ENCODE results near the gene OLFML2A. TPM values are rescaled to one million over a fixed set of nuclear protein-coding genes. Genes with fewer than 3 reads are reported as not detected.

The OLFML2A gene
- total RNA-seq, 4 donors from 2014 or later, result 44.7 to 328 (median 169) TPM

- no peak for DNase-seq (ENCODE audit: low spot score in 2 of 2)
- H3K27me3 ChIP-seq, result no peaks in the 10 kb centered on the region
- H3K9me3 ChIP-seq, result no peaks in the 10 kb centered on the region
- TF ChIP-seq, protein P1, sequence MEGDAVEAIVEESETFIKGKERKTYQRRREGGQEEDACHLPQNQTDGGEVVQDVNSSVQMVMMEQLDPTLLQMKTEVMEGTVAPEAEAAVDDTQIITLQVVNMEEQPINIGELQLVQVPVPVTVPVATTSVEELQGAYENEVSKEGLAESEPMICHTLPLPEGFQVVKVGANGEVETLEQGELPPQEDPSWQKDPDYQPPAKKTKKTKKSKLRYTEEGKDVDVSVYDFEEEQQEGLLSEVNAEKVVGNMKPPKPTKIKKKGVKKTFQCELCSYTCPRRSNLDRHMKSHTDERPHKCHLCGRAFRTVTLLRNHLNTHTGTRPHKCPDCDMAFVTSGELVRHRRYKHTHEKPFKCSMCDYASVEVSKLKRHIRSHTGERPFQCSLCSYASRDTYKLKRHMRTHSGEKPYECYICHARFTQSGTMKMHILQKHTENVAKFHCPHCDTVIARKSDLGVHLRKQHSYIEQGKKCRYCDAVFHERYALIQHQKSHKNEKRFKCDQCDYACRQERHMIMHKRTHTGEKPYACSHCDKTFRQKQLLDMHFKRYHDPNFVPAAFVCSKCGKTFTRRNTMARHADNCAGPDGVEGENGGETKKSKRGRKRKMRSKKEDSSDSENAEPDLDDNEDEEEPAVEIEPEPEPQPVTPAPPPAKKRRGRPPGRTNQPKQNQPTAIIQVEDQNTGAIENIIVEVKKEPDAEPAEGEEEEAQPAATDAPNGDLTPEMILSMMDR (IDR thresholded peaks at IDR 0.05), result no peak
- no peak for TF ChIP-seq POLR2A (IDR thresholded peaks at IDR 0.05)
- TF ChIP-seq EP300 (IDR thresholded peaks at IDR 0.05), result no peak
- H3K4me3 ChIP-seq, result no peak overlapping the region
- H3K36me3 ChIP-seq, result peaks cover 0 to 20% (median 0%) of the 10 kb centered on the region in 3 donors
- 65 to 74% methylated on average over 11 of the region's 11 CpGs for WGBS, 2 donors
- H3K4me1 ChIP-seq, result peaks cover 0 to 44% (median 33%) of the 10 kb centered on the region in 4 donors
- peak overlapping the region; percentile 50 to 93 (median 76) for H3K27ac ChIP-seq
Measured at GRCh38 chr9:124813501-124814163, 36.7 kb downstream of the OLFML2A start.

- H3K4me3 ChIP-seq, result no peak overlapping the region
- no peak for TF ChIP-seq EP300 (IDR thresholded peaks at IDR 0.05)
- TF ChIP-seq, protein P1 (IDR thresholded peaks at IDR 0.05), result no peak
- TF ChIP-seq POLR2A (IDR thresholded peaks at IDR 0.05), result no peak
- peaks cover 0 to 44% (median 33%) of the 10 kb centered on the region in 4 donors for H3K4me1 ChIP-seq
- H3K27ac ChIP-seq, result peak overlapping the region in 2 of 4 donors; percentile 87 to 93
- H3K36me3 ChIP-seq, result peaks cover 0 to 14% (median 0%) of the 10 kb centered on the region in 3 donors
- no peaks in the 10 kb centered on the region for H3K9me3 ChIP-seq
- no peak for DNase-seq (ENCODE audit: low spot score in 2 of 2)
- no peaks in the 10 kb centered on the region for H3K27me3 ChIP-seq
- 68 to 81% methylated on average over 5 of the region's 5 CpGs for WGBS, 2 donors
Measured at GRCh38 chr9:124814164-124814535, 37.2 kb downstream of the OLFML2A start.

DNA sequence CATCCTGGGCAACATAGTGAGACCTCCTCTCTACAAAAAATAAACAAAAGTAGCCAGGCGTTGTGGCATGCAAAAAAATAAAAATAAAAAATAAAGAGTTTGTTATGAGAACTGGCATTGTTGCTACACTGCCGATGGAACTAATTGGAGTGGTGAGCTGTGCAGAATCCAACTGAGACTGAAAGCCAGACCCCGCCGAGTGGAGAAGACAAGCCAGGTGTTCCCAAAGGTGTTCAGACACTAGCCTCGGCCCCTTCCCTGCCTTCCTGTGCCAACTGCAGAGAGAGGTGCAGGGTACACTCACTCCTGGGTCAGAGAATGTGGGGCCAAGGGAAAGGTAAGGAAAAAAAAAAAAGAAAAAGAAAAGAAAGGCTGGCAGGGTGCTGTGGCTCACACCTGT, 38.7 kb downstream of the OLFML2A start:
- DNase-seq (ENCODE audit: low spot score in 2 of 2), result no peak
- H3K27ac ChIP-seq, result no peak overlapping the region
- H3K36me3 ChIP-seq, result no peaks in the 10 kb centered on the region
- WGBS, 2 donors, result 86 to 92% methylated on average over 5 of the region's 5 CpGs
- H3K9me3 ChIP-seq, result no peaks in the 10 kb centered on the region
- TF ChIP-seq, protein P1 (IDR thresholded peaks at IDR 0.05), result no peak
- no peak for TF ChIP-seq POLR2A (IDR thresholded peaks at IDR 0.05)
- TF ChIP-seq EP300 (IDR thresholded peaks at IDR 0.05), result no peak
- no peaks in the 10 kb centered on the region for H3K27me3 ChIP-seq
- H3K4me1 ChIP-seq, result peaks cover 0 to 44% (median 30%) of the 10 kb centered on the region in 4 donors
- H3K4me3 ChIP-seq, result no peak overlapping the region

GRCh38 chr9:124818431-124819281, 41.7 kb downstream of the OLFML2A start:
- no peak overlapping the region for H3K4me3 ChIP-seq
- no peaks in the 10 kb centered on the region for H3K36me3 ChIP-seq
- no peaks in the 10 kb centered on the region for H3K9me3 ChIP-seq
- H3K4me1 ChIP-seq, result peaks cover 0 to 27% (median 12%) of the 10 kb centered on the region in 4 donors
- H3K27ac ChIP-seq, result peak overlapping the region in 2 of 4 donors; percentile 11 to 60
- H3K27me3 ChIP-seq, result no peaks in the 10 kb centered on the region
- WGBS, 2 donors, result 66 to 81% methylated on average over 13 to 17 of the region's 18 CpGs
- DNase-seq (ENCODE audit: low spot score in 2 of 2), result no peak
- TF ChIP-seq POLR2A (IDR thresholded peaks at IDR 0.05) (no peak), EP300 (IDR thresholded peaks at IDR 0.05) (no peak)
- TF ChIP-seq, protein P1 (IDR thresholded peaks at IDR 0.05), result no peak
